PC-3 (cell line): Measurements from ENCODE around the gene CSF2RB.

Experiments used
- CTCF ChIP-seq: fragments of 300-600 bp; sonication (generic); conservative IDR thresholded peaks from 2 replicates; pipeline ENCODE4 v1.5.1; 2017; ENCODE audit warnings: antibody characterized with exemption, low read depth, mild to moderate bottlenecking, low read length
- EZH2 ChIP-seq: fragments of 300-600 bp; sonication (generic); IDR thresholded peaks from one replicate; pipeline ENCODE4 v1.6.1; 2017; ENCODE audit warnings: antibody characterized with exemption, mild to moderate bottlenecking, low read length; ENCODE audit not compliant: unreplicated experiment

GRCh38 chr22:36894266-36894665 is 19.2 kb upstream of the CSF2RB start:
- TF ChIP-seq CTCF (no peak), EZH2 (no peak)
